Midbrain (tissue), 1 donor: ENCODE results near the gene KIF5A.

ENCODE experiments used
- DNase-seq: peaks from one replicate; lab custom pipeline; 2025; lab: John Stamatoyannopoulos, UW

The KIF5A gene

GRCh38 chr12:57632073-57632957 is 82.5 kb downstream of the KIF5A start:
- DNase-seq: no peak

GRCh38 chr12:57632958-57633840 is 83.4 kb downstream of the KIF5A start, which contains the start of gene B4GALNT1:
TSS of gene B4GALNT1 (minus strand) at chr12:57633201. CDS start at chr12:57632132, 1,069 bp downstream.
- peak; percentile 39 for DNase-seq
